Limb (tissue), 2 donors: ENCODE results near the gene ELAVL3.
"Not testable (repeated sequence)": the region's sequence is repeated elsewhere in the genome, so short reads cannot be mapped to it uniquely, and the experiment has no call there.

ENCODE experiments used
- DNase-seq, 2 donors: peaks; one replicate each; pipeline ENCODE4 v3.0.0-alpha.2; 2016; ENCODE audit errors: extremely low spot score in 2 of 2

Gene ELAVL3

DNA sequence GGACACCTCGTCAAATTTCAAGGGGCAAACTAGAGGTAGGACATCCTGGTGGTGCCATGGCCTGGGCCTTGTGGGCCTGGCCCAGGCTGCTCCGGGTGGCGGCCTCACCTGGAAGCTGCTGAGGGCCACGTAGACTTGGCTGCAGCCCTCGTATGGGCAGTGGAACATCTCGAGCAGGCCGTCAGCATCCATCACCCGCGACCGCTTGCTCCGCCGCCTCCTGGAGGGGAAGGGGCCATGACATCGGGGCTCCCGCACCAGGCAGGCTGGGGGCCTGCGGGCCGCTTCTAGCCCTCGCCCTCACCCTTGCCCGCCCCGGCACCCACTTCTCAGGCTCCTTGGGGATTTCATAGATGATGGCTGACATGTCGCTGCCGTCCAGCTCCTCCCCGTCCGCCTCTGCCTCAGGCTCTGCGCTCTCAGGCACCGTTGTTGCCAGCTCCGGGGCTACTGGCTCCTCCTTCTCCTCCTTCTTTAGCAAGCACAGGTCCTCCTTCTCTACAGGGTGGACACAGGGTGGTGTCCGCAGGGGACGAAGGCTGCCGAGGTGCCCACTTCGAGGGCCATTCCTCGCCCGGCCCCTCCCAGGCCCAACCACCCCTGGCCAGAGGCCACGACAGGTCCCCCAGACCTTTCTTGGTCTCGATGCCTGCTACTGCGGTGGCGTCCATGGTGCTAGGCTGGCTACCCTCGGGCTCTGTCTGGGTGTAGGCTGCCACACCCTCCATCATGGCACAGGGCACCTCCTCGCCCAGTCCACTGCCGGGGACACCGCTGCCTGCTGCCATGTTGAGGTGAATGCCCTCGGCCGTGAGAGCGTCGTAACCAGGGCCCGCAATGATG is 6.0 kb upstream of the ELAVL3 start:
- DNase-seq: no peak

DNA sequence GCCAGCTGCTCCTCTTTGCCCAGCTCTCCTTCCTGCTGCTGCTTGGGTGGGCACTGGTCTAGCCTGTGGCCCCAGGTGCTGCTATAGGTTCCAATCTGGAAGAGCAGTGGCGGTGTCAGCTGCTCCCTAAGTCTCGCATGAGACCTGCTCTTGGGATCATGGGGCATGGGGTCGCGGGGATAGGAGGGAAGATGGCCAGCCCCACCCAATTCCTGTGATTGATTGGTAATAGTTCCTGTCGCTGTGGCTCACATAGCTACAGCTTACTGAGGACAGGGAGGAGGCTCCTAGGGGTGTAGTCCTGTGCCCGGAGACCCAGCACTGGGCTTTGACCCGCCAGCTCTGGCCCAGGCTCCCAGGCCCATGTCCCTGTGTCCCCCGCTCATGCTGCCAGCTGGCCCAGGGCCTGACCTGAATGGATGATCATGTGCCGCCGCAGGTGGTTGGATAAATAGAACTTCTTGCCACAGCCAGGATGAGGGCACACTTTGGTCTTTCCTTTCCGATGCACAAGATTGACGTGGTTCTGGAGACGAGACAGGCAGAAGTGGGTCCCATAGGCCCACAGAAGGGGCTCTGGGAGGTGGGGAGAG is 4.5 kb upstream of the ELAVL3 start:
- DNase-seq: no peak

DNA sequence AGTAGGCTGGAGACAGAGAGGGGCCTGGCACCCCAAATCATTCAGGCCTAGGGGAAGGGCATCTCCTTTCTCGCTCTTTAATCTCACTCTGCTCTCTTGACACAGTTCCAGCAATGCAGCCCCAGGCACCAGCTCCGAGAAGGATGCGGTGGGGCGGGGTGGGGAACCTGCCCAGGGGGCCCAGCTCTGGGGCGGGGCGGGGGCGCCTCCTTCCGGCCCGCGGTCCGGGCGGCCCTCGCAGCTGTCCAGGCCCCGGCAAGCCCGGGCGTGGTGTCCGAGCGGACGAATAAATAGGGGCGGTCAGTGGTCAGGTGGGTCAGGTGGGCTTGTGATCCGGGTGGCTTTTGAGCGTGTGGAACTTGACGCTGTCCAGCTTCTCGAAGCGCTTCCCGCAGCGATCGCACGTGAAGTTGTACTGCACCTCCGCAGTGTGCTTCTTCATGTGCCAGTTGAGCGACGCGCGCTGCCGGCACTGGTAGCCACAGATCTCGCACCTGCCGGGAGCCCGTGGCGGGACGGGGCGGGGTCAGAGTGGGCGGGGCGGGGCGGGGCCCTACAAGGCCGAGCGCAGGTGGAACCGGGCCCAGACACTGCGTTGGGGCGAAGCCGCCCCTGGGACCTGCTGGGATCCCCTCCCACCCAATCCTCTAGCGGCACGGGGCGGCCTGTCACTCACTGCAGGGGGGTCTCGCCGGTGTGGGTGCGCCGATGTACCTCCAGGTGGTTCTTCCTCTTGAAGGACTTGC is 2.7 kb upstream of the ELAVL3 start:
- no peak for DNase-seq

DNA sequence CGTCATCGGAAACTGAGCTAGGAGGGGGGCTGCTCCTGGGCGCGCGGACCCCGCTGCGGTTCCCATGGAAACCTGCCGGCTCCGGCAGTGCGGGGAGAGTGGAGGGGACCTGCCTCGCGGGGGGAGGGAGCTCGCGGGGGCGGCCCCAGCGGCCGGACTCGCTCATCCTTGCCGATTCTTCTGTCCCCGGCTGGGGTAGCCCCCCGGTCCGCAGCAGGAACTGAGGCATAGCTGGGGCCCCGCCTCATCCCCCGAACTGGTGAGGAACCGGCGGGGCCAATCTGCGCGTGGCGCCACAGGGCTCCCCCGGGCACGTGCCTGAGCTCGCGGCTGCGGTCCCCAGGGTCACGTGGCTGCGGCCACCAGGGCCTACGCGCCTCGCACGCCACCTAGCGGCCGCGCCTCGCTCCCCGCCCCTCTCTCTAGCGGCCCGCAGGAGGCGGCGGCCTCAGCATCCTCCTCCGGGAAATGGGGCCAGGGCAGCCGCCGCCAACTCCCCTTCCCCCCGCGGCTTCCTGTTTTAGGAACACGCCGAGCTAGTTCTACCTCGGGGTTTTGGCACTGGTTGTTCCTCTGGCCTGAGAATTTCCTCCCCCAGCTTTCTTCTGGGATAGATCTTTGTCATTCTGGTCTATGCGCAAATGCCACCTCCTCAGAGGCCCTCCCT is 1.7 kb upstream of the ELAVL3 start:
- DNase-seq: peak; percentile 56 to 86

DNA sequence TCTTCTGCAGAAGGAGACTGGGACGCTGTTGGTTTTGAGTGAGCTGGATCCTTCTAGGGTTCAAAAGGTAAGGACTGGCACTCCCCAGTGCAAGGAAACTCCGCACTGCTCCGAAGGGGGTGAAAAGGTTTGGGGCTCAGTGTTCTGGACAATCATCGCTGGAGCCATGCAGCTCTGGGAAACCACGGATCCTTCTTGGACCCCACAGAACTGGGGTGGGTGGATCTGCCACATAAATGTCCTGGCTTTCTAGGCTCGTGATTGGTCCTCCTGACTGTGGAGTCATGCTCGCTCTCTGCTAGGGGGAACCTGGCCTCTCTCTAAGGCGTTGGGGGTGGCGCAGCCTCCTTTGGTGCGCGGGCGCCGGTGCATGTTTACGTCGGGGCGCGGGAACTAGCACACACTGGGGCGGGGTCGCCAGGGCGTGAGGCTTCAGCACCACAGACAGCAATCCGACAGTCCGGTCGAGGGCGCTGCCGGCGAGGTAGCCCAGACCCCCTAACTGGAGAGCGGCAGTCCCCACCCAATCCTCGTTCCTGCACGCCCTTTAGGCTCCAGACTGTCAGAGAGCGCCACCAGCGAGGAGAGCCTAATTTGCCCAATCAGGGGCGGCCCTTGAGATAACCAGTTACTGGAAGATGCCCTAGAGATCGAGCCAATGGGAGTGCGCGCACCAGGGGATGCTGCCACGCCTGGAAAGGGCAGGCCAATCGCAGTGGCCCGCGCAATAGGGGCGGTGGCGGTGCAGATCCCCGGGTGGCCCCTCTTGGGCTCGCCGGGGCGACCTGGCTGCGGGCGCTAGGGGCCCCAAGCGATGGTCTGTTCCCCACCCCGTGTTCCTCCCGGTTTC is 913 bp upstream of the ELAVL3 start:
- peak; percentile 47 to 80 for DNase-seq

DNA sequence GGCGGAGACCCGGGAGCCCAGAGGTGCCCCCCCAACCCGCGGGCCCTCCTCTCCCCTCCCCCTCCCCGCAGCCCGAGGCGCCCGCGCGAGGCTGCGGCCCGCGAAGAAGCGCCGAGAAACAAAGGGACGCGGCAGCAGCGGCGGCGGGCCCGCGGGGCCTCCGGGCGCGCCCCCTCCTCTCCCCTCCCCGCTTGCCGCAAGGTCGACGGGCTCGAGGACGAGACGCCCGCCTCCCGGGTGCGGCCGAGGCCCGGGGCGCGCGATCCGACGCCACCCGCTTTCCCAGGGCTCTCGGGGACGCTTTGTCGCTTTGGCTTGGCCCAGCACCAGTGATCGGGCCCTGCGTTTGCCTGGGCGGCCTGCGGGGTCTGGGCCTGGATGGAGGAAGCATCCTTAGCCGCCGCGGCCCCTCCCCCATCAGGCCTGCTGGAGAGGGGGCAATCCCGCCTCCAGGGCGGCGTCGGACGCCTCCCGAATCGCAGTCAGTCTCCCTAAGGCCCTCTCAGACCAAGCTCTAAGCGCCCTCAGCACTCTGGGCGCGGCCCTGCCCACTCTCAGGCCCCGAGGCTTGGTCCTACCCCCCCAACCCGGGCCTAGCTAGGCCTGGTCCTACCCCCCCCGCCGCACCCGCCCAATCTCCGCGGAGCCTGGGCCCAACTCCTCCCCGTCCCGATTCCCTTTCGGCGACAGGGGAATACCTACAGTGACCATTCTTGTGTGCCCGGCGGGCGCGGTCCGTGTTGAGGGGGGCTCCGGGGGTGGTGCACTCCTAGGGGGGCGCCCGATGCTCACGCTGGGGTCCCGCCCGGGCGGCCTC is 740 bp downstream of the ELAVL3 start:
- DNase-seq: peak in 1 of 2 donors; percentile 53

DNA sequence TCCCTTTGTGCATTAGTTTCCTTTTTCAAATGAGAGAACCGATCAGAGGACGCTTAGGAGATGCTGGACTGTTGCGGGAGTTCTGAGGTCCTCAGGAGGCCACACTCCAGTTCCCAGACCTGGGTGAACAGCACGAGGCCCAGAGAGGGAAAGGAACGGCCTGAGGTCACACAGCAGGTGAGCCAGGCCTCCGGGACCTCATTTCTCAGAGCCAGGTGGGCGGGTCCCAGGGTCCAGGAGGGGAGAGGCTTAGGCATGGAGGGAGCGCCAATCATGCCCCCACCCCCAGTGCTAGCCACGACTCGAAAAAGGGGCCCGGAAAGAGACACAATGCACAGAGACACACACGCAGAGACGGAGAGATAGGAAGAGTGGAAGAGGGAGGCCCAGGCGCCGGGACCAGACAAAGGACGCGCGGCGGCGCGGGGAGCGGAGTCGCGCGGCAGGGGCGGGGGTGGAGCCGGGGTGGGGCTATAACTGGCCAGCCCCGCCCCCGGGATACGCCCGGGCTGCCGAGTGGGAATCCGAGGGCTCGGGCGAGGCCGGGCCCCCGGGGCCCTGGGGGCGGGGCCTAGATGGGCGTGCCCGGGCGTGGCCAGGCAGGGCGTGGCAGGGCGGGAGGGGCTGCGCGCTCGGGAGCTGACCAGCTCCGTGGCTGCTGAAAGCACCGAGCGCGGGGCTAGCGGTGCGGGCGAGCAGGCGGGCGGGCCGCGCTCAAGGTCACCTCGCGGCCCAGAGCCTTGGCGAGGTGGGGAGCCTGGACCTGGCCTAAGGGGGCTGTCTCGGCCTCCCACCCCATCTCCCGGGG is 1.6 kb downstream of the ELAVL3 start:
- peak in 1 of 2 donors; percentile 81 for DNase-seq

DNA sequence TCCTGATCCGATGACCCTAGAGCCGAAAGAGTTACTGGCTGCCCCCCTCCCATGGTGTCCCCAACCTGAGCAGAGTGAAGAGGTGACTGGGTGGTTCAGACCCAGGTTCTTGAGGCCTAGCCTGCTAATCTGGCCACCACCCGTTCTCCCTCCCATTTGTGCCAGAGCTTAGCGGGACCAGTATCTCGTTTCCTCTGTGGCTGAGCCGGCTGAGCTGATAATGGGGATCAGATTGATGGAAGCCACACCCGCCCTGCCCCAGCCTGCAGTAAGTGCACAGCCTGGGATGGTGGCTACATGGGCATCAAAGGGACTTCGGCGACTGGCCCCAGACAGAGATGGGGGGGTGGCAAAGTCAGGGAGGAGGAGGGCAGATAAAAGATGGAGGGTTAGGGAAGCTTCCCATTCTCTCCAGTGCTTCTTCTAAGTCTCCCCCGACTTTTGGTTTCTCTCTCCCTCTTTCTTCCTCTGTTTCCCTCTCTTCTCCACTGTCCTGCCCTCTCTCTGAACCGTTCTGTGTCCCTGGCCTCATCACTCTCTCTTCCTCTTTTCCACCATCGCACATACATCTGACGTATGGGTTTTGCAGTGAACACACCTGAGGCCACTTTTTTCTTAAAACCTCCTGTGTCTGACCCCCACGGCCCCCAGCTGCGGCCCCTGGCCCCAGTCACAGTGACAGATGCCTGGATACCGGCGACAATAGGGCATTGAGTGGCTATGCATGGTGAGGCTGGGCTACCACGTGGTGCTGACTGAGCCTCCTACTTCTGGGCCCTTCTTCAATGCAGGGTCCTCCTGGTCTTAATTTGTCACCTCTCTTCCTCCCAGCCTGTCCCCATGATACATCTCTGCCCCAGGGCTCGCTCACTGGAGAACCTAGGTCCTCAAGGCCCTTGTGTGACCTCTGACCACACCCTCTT is 2.4 kb downstream of the ELAVL3 start:
- DNase-seq: no peak

DNA sequence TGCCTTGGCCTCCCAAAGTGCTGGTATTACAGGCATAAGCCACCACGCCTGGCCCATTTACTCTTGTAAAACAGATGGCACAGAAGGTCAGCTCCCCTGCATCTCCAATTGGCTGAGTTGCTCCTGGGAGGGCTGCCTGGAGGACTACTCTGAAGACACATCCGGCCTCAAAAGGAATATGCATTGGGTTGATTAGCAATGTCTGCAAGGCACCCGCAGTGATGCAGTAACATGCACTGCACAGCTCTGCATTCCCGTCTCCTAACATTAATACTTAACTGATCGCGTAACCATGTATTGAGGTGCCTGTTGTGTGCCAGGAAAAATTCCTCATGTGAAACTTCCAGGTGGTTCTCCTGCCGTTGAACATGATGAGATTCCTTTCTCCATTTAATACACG is 5.0 kb downstream of the ELAVL3 start:
- no peak for DNase-seq

DNA sequence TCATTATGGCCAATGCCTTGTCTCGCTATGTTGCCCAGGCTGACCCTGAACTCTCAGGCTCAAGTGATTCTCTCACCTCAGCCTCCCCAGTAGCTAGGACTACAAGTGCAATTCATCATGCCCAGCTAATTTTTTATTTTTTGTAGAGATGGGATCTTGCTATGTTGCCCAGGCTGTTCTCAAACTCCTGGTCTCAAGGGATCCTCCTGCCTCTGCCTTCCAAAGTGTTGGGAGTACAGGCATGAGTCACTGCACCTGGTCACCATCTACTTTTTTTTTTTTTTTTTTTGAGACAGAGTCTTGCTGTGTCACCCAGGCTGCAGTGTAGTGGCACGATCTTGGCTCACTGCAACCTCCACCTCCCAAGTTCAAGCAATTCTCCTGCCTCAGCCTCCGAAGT is 5.5 kb downstream of the ELAVL3 start:
- not testable (repeated sequence) for DNase-seq

DNA sequence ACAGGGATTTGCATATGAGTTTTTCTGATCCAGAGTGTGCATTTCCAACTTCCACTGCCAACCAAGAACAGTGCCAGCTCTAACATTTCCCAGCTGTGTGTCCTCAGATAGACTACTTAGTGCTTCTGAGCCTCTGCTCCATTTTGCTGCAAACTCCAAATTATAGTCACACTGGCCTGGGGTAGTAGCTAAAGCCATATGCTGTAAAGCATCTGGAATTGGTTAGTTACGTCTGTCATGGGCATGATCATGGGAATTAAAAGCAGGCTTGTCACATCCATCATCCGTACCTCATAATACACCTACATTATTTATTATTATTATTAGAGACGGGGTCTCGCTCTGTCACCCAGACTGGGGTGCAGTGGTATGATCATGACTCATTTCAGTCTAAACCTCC is 7.1 kb downstream of the ELAVL3 start:
- DNase-seq: no peak

DNA sequence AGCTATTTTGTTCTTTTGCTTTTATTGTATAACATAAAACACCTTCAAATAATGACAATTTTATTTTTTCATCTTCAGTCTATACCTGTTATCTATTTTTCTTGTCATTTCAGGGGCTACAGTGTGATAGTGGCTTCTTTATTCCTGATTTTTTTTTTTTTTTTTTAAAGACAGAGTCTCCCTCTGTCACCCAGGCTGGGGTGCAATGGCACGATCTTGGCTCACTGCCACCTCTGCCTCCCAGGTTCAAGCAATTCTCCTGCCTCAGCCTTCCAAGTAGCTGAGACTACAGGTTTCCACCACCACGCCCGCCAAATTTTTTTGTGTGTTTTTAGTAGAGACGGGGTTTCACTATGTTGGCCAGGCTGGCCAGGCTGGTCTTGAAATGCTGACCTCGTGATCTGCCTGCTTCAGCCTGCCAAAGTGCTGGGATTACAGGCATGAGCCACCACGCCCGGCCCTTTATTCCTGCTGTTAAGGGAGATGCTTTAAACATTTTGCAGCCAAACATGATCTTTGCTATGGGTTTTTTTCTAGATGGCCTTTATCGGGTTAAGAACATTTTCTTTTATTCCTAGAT is 12.5 kb downstream of the ELAVL3 start:
- not testable (repeated sequence) for DNase-seq

DNA sequence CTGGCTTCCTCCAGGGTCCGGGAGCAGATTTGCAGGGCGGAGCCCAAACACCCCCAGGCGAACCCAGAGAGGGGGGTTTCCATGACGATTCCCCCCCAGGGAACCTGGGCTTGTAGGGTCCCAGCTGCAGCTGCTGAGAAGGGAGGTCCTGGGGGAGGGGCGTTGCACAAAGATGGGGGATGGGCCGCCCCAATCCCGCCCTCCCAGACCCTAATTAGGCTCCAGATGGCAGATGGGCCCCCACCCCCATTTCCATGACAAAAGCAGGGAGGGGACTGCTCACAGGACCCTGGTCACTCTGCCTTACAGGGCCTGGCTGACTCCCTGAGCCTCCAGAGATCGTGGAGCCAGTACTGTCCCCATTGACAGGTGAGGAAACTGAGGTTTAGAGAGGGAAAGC is 15.2 kb downstream of the ELAVL3 start:
- no peak for DNase-seq

DNA sequence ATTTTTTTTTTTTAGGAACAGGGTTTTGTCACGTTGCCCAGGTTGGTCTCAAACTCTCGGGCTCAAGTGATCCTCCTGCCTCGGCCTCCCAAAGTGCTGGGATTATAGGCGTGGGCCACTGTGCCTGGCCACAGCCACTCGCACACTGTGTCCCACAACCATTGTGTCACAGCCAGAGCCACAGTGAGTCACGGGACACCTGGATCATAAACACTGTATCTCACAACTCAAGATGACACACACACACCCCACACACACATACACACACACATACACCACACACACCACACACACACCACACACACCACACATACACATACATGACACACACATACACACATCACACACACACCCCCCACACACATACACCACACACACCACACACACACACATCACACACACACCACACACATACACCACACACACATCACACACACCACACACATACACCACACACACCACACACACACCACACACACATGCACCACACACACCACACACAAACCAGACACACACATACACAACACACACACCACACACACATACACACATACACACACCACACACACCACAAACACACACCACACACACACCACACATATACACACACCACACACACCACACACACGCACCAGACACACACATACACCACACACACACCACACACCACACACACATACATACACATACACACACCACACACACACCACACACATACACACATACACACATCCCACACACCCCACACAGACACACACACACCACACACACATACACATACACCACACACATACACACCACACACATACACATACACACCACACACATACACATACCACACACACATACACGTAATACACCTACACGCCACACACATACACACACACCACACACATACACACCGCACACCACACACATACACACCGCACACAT is 16.2 kb downstream of the ELAVL3 start:
- DNase-seq: no peak

DNA sequence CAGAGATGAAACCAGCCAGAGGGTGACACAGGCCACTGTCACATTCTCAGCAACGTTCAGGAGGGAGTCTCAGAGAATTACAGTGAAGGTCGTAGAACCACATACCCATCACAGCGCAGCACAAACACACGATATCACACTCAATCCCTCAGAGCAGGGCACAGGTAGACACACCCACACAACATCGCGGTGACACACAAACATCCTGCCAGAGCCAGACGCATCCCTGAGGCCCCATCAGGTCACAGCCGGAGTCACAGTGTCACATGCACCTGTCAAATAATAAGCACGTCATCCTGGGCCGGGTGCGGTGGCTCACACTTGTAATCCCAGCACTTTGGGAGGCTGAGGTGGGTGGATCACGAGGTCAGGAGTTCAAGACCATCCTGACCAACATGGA is 17.5 kb downstream of the ELAVL3 start:
- no peak for DNase-seq

DNA sequence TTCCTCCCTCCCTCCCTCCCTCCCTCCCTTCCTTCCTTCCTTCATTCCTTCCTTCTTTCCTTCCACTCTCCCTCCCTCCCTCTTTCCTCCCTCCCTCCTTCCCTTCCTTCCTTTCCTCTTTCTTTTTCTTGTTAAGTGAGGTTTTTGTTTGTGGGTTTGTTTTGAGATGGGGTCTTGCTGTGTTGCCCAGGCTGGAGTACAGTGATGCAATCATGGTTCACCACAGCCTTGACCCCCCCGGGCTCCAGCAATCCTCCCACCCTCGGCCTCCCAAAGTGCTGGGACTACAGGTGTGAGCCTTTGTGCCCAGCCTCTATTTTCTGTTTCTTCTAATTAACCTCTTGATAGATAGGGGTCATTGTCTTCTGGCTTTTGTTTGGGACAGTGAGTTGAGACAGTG is 19.4 kb downstream of the ELAVL3 start:
- no peak for DNase-seq

DNA sequence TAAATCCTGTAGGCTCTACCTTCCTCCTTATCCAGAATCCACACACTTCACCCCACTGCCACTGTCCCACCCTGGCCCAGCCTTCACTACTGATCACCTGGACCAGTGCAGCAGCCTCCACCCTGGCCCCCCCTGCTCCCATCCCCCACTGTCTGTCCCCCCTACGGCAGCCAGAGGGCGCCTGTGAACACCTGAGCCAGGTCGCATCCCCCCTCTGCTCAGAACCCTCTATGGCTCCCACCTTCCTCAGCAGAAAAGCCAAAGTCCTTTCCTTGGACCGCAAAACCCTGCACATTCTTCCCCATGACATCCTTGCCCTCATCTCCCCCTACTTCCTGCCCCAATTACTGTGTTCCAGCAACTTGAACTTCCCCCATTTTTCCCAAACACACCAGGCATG is 20.6 kb downstream of the ELAVL3 start:
- DNase-seq: no peak
